Measurements from ENCODE around the gene CACNA1B.

The CACNA1B gene

GRCh38 chr9:138117101-138117750, 239.6 kb downstream of the CACNA1B start:
- H3K36me3 ChIP-seq (replicated peaks; ENCODE audit: insufficient read depth, low read length): no peaks in the 10 kb centered on the region
- H3K9me3 ChIP-seq (replicated peaks; ENCODE audit: insufficient read depth, low read length): no peaks in the 10 kb centered on the region
- no peak overlapping the region for H3K9ac ChIP-seq (ENCODE audit: low read length)
- no peaks in the 10 kb centered on the region for H3F3A ChIP-seq (ENCODE audit: insufficient read depth, low read length)
- H3K4me3 ChIP-seq (ENCODE audit: low read length): no peak overlapping the region
- H3K79me2 ChIP-seq (ENCODE audit: low read length): no peaks in the 10 kb centered on the region
- TF ChIP-seq CTCF (IDR thresholded peaks at IDR 0.05; ENCODE audit: low read length) (no peak), EZH2 (optimal IDR thresholded peaks at IDR 0.05; ENCODE audit: low read depth, low read length) (no peak), EZH2phosphoT487 (IDR thresholded peaks at IDR 0.05; ENCODE audit: low read length) (no peak)
- H2AFZ ChIP-seq (ENCODE audit: low read length): no peak overlapping the region
- no peak overlapping the region for H3K27ac ChIP-seq (ENCODE audit: low read length)
- no peak for DNase-seq
- H4K20me1 ChIP-seq (ENCODE audit: insufficient read depth, low read length): no peaks in the 10 kb centered on the region
- no peaks in the 10 kb centered on the region for H3K9me2 ChIP-seq (replicated peaks; ENCODE audit: insufficient read depth, low read length)
- H3K27me3 ChIP-seq (replicated peaks; ENCODE audit: insufficient read depth, low read length): peaks cover 84% of the 10 kb centered on the region
- no peaks in the 10 kb centered on the region for H3K4me1 ChIP-seq (ENCODE audit: low read length)
- no peak overlapping the region for H3K4me2 ChIP-seq (ENCODE audit: low read depth, low read length)

- H3K27ac ChIP-seq (ENCODE audit: low read length): no peak overlapping the region
- H3K9me3 ChIP-seq (replicated peaks; ENCODE audit: insufficient read depth, low read length): no peaks in the 10 kb centered on the region
- H3K4me3 ChIP-seq (ENCODE audit: low read length): no peak overlapping the region
- H3K9me2 ChIP-seq (replicated peaks; ENCODE audit: insufficient read depth, low read length): no peaks in the 10 kb centered on the region
- no peak overlapping the region for H3K4me2 ChIP-seq (ENCODE audit: low read depth, low read length)
- no peaks in the 10 kb centered on the region for H3K4me1 ChIP-seq (ENCODE audit: low read length)
- no peak overlapping the region for H3K9ac ChIP-seq (ENCODE audit: low read length)
- H4K20me1 ChIP-seq (ENCODE audit: insufficient read depth, low read length): no peaks in the 10 kb centered on the region
- TF ChIP-seq CTCF (IDR thresholded peaks at IDR 0.05; ENCODE audit: low read length) (no peak), EZH2phosphoT487 (IDR thresholded peaks at IDR 0.05; ENCODE audit: low read length) (no peak), EZH2 (optimal IDR thresholded peaks at IDR 0.05; ENCODE audit: low read depth, low read length) (no peak)
- H3F3A ChIP-seq (ENCODE audit: insufficient read depth, low read length): no peaks in the 10 kb centered on the region
- no peak overlapping the region for H2AFZ ChIP-seq (ENCODE audit: low read length)
- H3K27me3 ChIP-seq (replicated peaks; ENCODE audit: insufficient read depth, low read length): peaks cover 87% of the 10 kb centered on the region
- H3K36me3 ChIP-seq (replicated peaks; ENCODE audit: insufficient read depth, low read length): no peaks in the 10 kb centered on the region
- no peaks in the 10 kb centered on the region for H3K79me2 ChIP-seq (ENCODE audit: low read length)
- no peak for DNase-seq
Measured at GRCh38 chr9:138117836-138118235, 240.3 kb downstream of the CACNA1B start.

GRCh38 chr9:138118601-138119071, 241.1 kb downstream of the CACNA1B start:
- Histone ChIP-seq H3F3A (ENCODE audit: insufficient read depth, low read length) (no peaks in the 10 kb centered on the region), H3K9me2 (replicated peaks; ENCODE audit: insufficient read depth, low read length) (no peaks in the 10 kb centered on the region), H2AFZ (ENCODE audit: low read length) (no peak overlapping the region), H3K79me2 (ENCODE audit: low read length) (no peaks in the 10 kb centered on the region), H3K9ac (ENCODE audit: low read length) (no peak overlapping the region), H3K4me2 (ENCODE audit: low read depth, low read length) (no peak overlapping the region), H3K9me3 (replicated peaks; ENCODE audit: insufficient read depth, low read length) (no peaks in the 10 kb centered on the region), H3K27me3 (replicated peaks; ENCODE audit: insufficient read depth, low read length) (peaks cover 95% of the 10 kb centered on the region), H3K36me3 (replicated peaks; ENCODE audit: insufficient read depth, low read length) (no peaks in the 10 kb centered on the region), H4K20me1 (ENCODE audit: insufficient read depth, low read length) (no peaks in the 10 kb centered on the region), H3K4me3 (ENCODE audit: low read length) (no peak overlapping the region), H3K4me1 (ENCODE audit: low read length) (no peaks in the 10 kb centered on the region), H3K27ac (ENCODE audit: low read length) (no peak overlapping the region)
- TF ChIP-seq EZH2 (optimal IDR thresholded peaks at IDR 0.05; ENCODE audit: low read depth, low read length): no peak
- no peak for TF ChIP-seq CTCF (IDR thresholded peaks at IDR 0.05; ENCODE audit: low read length)
- TF ChIP-seq EZH2phosphoT487 (IDR thresholded peaks at IDR 0.05; ENCODE audit: low read length): no peak
- no peak for DNase-seq
